Hematopoietic multipotent progenitor cell treated with erythropoietin and hydrocortisone succinate and interleukin-3 and kit ligand, for 17 days (in vitro differentiated cells): ENCODE measurements around the gene HOXD12.

Experiments
- DNase-seq: peaks from one replicate; pipeline ENCODE4 v3.0.0-alpha.2; 2015; ENCODE audit warnings: low spot score

HOXD12 gene, protein sequence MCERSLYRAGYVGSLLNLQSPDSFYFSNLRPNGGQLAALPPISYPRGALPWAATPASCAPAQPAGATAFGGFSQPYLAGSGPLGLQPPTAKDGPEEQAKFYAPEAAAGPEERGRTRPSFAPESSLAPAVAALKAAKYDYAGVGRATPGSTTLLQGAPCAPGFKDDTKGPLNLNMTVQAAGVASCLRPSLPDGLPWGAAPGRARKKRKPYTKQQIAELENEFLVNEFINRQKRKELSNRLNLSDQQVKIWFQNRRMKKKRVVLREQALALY

DNA sequence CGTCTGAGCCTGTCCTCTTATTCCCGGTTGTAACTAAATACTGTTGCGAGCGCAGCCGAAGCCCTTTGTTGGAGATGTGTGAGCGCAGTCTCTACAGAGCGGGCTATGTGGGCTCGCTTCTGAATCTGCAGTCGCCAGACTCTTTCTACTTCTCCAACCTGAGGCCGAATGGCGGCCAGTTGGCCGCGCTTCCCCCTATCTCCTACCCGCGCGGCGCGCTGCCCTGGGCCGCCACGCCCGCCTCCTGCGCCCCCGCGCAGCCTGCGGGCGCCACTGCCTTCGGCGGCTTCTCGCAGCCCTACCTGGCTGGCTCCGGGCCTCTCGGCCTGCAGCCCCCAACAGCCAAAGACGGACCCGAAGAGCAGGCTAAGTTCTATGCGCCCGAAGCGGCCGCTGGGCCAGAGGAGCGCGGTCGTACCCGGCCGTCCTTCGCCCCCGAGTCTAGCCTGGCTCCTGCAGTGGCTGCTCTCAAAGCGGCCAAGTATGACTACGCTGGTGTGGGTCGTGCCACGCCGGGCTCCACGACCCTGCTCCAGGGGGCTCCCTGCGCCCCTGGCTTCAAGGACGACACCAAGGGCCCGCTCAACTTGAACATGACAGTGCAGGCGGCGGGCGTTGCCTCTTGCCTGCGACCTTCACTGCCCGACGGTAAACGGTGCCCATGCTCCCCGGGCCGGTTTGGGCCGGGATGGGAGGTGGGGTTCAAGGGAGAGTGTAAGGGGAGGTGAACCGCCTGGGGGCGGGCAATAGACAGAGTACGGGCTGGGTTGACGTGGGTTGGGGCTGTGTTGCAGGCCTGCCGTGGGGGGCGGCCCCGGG, at the start of gene HOXD12:
Gene HOXD12, plus strand, starts transcription at position 68 of the 819 bp plus-strand sequence. Its CDS starts 7 bp downstream, at position 75.
- DNase-seq: no peak

- no peak for DNase-seq
These were observed 43.2 kb upstream of the HOXD12 start for GRCh38 chr2:176056406-176056805.

DNA sequence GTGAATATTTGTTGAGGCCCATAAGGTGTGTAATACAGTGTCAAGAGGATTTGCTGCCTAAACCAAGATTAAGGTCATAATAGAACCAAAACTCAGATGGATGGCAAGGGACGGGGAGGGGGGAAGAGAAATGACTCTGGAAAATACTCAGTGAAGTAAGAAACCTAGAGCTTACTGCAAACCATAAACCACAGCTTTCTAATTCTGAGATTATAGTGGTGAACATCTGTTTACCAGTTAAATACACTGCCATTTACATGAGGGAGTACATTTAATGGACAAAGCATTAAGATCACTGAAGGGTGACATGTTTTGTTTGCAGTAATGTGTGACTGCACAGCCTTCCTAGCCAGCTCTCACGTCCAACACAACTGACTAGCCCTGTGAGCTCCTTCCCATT, 35.6 kb upstream of the HOXD12 start:
- DNase-seq: no peak

- no peak for DNase-seq
These were observed 32.7 kb upstream of the HOXD12 start for GRCh38 chr2:176066645-176067588.

- DNase-seq: no peak
These were observed 31.8 kb upstream of the HOXD12 start for GRCh38 chr2:176067589-176068418.

DNA sequence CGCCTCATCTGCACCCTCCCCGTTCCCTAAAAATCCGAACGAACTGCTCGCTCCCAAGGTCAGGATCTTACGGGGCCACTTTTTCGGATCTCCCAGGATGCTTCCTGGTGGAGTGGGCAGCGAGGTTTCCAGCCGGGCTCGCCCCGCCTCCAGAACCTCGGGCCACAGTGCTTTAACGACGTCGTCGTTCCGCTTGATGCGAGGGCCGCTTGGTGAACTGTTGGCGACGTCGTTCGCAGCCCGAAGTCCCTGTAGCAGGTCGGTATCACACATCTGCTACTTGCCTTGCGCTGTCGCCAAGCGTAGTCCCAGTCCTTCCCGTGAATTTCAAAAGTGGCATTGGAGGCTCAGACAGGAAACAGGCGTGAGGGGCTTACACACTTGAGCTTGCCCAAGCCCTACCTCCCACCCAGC, 31.2 kb upstream of the HOXD12 start:
- DNase-seq: no peak

GRCh38 chr2:176071330-176072291, 28.0 kb upstream of the HOXD12 start:
- DNase-seq: no peak

- no peak for DNase-seq
These were observed 27.3 kb upstream of the HOXD12 start for GRCh38 chr2:176072292-176072669.

DNA sequence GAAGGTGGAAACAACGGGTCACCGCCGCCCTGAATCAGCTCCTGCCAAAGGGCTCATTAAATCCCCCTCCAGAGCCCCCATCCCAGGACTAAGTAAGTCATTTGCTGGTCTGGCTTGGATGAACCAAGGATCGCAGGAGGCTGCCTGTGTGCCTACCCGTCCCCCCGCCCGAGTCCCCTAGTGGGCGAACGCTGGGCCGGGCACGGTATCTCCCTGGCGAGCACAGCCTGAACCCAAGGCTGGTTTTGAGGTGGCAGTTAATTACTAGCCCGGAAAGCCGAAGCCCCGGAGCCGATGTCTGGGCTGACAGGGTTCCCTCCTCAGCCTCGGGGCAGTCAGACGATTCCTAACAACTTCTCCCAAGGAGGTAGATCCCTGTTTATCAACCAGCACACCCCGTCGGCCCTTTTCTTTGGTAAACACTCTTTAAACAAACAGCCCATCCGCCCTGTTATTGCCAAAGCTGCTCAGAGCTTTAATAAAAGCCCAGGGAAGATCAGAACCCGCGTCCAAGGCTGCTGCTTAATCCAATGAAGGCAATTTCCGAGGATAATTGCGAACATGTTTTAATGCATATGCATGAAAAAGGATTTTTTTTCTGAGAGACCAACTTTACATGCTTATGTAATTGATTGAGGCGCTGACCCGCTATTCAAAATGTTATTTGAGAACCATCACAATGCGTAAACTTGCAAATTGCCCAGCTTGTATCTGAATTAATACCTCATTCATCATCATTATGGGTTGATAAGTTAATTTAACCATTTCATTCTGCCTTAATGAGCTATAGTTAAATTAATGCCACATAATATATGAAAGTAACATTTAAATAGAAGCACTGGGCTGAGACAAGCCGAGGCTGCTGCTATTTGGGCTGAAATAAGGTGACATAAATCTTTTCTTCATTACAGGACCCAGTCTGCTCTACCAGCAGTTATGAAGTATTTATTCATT, 26.4 kb upstream of the HOXD12 start:
- DNase-seq: no peak

GRCh38 chr2:176074919-176075425, 24.6 kb upstream of the HOXD12 start:
- no peak for DNase-seq

DNA sequence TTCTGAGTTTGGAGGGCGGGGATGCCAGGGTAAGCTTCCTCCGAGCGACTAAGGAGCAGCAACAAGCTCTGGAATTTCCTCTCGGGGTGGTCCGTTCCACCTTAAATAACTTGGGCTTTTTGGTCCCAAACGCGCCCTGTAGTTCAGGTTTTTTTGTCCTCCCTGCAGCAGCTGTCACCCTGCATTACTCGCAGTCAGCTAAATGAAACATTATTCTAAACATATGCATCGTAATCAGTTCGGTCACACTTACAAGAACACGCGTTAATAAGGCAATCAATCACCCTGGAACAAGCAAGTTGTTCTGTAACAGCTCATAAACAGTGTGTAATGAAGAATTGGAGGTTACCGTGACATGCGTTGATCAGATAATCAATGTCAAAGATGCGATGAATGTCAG, 24.1 kb upstream of the HOXD12 start:
- no peak for DNase-seq

DNA sequence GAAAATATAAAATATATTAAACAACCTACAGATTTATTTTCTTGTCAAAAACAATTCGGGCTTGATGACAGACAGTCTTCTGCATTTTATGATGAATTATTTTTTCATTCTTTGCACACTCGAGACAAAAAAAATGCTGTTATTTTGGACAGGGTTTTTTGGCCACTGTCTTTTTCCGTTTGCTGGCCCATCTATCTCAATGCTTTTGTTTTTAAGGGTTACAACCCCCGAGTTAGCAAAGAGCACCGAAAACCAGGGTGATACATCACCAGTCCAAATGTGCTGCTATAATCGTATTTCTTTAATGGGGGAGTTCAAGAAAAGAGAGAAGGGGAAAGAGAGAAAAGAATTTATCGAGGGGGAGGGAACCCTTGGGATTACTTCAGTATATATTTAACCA, 23.5 kb upstream of the HOXD12 start:
- DNase-seq: no peak

GRCh38 chr2:176076796-176077195, 22.8 kb upstream of the HOXD12 start:
- DNase-seq: no peak

GRCh38 chr2:176078541-176079284, 20.9 kb upstream of the HOXD12 start:
- no peak for DNase-seq

- DNase-seq: no peak
These were observed 20.2 kb upstream of the HOXD12 start for GRCh38 chr2:176079285-176079830.

- peak; percentile 57 for DNase-seq
These were observed 19.6 kb upstream of the HOXD12 start for GRCh38 chr2:176079831-176080539.
